Stimulated activated CD4-positive, alpha-beta T cell treated with anti-CD3 and anti-CD28 coated beads, Interleukin-15, amount 100 ng/mL, for 1 hour (primary cell): ENCODE results near the gene SLCO3A1.

Experiments used
- DNase-seq, 2 donors: peaks; one replicate each; pipeline ENCODE4 v3.0.0-alpha.2; 2020; ENCODE audit warnings: low read depth in 1 of 2, low spot score in 1 of 2

The SLCO3A1 gene

DNA sequence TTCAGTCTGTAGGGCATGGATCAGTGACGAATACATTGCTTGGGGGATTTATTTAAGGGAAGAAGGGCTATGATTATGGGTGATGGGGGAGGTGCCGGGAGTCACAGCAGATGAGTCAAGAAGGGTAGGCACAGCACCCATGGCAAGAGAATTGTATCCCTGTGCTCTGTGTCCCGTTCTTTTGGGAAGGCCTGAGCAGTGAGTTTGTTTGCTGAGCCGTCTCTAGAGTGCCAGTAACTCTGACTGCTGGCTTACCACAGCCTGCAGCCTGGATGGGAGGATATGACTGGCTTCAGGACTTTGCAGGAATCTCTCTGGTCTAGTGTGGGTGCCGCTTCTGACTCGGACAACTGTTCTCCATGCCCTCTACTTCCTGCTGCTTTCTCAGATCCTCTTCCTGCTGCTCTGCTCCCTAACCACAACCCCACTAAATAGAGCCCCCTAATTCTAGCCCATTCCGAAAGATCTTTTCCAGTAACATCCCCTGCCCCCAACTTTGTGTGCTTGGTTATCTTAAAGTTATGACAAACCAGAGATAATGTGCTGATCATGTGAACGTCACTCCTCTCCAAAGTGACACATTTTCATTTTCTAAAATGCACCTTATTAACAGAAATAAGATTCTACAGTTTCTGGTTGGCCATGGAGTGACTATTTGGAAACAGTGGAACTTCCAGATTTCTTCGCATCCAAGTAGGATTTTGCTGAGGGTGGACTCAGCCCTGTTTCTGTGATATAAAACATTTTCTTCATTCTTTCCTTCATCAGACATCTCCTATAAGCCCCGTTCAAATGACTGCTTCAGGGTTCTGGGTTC, 239.0 kb downstream of the SLCO3A1 start:
- no peak for DNase-seq

- DNase-seq, result no peak
These were observed 242.2 kb downstream of the SLCO3A1 start for GRCh38 chr15:92095693-92096092.

- peak in 1 of 2 donors; percentile 9 for DNase-seq
These were observed 244.1 kb downstream of the SLCO3A1 start for GRCh38 chr15:92097474-92098178.

- DNase-seq, result no peak
These were observed 245.4 kb downstream of the SLCO3A1 start for GRCh38 chr15:92098869-92099268.

- no peak for DNase-seq
These were observed 246.8 kb downstream of the SLCO3A1 start for GRCh38 chr15:92100301-92100700.

- no peak for DNase-seq
These were observed 247.2 kb downstream of the SLCO3A1 start for GRCh38 chr15:92100751-92101150.

DNA sequence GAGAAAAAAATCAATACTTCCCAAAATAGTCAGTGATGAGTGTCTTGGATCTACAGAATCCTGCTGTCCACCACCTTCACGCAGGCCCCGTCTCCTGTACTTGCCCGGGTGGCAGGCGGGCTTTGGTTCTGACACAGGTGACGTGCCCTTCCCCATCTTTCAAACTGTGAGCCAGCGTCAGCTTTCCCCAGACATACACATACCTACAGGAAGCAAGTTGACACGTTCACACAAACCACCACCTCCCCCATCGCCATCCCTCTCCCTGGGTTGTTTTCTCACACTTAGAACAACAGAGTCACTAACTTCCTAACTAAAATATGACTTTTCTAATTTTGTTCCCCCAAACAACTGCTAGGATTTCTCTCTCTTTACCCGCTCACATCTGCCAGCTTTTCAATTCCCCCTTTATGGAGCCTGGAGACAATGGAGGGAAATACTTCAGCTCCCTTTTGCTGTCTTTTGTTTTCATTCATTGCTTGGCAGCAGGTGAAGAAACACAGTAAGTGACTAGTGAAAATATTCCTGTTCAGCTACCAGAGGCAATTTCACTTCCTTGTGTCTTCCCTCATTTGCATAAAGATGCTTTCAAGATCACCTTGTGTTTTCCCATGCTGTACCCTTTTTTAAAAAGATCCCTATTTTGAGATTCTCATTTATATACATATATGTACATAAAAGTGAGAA, 248.3 kb downstream of the SLCO3A1 start:
- no peak for DNase-seq

DNA sequence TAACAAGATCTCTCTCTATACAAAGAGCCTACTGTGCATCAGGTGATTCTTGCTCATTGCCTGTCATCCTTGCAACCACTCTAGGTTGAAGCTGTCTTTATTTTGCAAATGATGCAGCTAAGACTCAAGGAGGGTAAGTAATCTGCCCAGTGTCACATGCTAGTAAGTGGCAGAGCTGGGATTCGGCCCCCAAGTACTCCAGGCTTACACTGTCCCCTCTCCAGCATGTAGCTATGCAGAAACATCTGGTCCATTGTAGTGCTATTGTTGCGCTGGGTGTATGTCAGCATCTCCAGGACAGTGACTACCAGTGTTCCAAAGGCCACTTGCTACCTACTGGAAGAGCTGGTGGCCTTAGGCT, 248.9 kb downstream of the SLCO3A1 start:
- no peak for DNase-seq

DNA sequence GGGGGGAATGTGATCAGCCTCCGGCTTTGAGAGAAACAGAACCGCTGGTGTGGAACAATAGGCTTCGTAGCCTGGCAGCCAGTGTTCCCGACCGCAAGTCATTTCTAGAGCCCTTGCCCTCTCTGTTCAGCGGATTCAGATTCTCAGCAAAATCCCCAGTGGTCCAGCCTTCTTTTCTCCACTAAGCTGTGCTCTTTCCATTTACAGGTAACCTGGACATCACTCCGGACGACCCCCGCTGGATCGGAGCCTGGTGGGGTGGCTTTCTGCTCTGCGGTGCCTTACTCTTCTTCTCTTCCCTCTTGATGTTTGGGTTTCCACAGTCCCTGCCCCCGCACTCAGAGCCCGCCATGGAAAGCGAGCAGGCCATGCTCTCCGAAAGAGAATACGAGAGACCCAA, 250.6 kb downstream of the SLCO3A1 start:
- no peak for DNase-seq

DNA sequence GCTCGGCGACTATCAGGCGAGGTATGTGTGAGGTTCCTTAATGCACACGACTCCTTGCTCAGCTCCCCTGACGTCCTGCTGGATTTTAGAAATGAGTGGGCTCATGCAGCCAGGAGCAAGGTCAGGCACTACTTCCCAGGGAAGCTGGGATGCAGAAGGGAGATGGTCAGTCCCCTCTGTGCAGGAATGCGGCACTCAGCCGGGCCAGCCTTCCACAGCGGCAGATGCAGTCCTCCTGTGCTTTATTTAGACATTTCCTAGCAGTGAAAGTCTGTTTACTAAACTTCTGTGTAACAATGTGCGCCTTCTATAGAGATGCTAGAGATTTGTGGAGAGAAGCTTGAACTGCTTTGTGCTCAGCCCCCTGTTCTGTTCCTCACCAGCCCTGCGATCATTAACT, 252.1 kb downstream of the SLCO3A1 start:
- DNase-seq, result no peak

DNA sequence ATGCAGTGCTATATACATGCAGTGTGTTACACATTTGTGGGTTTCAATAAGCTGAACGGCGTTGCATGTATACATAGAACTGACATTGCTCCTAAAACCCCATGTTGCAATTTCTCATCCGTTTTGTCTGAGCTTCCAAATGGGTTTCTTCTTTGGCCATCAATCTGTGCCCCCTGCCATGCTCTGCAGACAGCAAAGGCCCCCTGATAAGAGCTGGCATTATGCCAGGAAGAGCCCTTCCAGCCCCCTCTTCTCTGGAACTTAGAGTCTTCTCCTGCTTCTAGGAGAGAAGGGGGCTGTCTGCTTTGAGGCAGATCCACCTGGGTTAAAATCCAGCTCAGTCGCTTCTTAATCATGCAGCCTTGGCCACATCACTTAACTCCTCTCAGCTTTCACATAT, 254.0 kb downstream of the SLCO3A1 start:
- no peak for DNase-seq

GRCh38 chr15:92109191-92109873, 255.8 kb downstream of the SLCO3A1 start:
- DNase-seq, result no peak

DNA sequence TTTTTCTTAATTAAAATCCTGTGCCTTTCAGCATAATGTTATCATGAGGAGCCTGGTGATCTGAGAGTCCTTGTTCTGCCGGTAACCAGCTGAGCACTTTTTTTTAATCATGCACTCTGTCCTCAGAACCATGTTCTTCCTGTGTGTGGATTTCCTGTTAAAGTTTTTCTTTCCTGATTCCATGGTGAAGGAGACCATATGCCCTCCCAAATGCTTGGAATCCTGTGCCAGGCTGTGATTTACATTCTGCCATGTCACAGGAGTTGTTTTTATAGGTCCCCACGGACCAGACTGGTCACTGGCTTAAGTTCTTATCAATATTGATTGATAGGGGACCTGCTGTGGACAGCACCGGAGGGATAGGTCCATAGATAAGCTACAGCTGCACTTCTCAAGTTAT, 257.8 kb downstream of the SLCO3A1 start:
- no peak for DNase-seq

DNA sequence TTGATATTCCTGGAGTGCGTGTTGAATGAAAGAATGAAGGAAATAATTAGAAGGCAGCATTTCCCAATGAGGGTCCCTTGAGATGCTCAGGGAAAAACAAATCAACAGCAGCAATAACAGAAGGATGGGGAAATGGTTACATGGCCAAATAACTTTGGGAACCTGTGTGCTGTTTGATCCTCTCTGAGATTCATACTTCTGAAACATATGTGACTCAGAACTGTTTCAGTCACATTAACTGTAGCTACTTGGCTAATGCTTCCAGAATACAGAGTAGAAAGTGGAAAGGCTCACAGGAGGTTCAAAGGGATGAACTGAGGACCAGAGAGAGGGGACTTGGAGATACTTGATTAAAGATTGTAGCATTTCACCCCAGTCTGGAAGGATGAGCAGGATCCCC, 258.2 kb downstream of the SLCO3A1 start:
- no peak for DNase-seq

- no peak for DNase-seq
These were observed 258.7 kb downstream of the SLCO3A1 start for GRCh38 chr15:92112180-92112579.

DNA sequence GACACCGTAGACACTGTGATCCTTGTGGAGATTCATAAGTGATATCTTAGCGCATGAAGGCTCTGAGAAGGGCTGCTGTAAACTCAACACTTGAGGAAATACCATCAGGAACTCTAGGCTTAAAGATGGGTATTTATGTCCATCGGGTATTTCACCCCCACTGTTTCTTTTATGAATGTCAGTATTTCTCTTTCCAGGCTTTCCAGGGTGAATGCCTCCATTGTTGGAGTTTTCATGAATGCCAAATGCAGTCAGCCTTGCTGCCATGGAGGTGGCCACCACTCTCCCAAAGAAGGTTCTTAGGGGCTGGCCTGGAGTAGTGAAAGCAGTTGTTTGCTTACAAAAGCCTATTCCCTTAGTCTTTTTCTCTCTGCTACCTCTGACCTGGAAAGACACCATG, 259.2 kb downstream of the SLCO3A1 start:
- DNase-seq, result no peak

- DNase-seq, result no peak
These were observed 260.3 kb downstream of the SLCO3A1 start for GRCh38 chr15:92113832-92114231.

DNA sequence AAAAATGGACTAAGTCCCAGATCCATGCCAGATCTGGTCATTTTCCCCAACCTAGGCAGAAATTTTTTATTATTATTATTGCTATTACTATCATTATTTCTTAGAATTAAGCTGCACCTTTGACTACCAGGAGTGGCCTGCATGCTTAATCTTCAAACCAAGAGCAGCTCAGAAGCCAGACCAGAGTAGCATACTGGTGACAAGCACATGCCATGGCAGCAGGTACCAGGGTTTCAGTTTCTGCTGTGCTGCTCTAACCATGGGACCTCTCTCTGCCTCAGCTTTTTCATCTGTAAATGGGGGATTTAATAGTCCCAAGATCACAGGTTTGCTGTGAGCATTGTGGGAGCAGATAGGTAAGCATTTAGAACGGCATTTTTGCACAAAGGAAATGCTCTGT, 262.3 kb downstream of the SLCO3A1 start:
- DNase-seq, result no peak

- DNase-seq, result no peak
These were observed 262.8 kb downstream of the SLCO3A1 start for GRCh38 chr15:92116330-92116729.

DNA sequence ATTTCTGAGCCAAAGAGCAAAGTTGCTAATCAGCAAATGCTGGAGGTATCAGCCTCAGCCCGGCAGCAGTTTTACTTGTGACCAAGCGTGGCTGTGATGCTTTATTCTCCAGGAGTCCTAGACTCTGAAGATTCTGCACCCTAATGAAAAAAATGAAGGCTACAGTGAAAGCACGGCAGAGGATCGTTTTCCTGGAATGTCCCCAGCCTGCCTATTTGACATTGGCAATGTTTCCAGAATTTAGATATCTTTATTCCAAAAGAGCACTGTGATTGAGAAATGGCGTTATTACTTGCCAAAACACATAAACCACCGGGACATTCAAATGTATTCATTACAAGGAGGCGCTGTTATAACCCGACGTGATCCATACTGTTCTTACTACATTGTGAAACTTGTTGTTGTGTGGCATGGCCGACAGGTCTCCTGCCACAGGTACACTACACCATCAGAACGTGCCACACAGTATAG, 263.8 kb downstream of the SLCO3A1 start:
- DNase-seq, result no peak

DNA sequence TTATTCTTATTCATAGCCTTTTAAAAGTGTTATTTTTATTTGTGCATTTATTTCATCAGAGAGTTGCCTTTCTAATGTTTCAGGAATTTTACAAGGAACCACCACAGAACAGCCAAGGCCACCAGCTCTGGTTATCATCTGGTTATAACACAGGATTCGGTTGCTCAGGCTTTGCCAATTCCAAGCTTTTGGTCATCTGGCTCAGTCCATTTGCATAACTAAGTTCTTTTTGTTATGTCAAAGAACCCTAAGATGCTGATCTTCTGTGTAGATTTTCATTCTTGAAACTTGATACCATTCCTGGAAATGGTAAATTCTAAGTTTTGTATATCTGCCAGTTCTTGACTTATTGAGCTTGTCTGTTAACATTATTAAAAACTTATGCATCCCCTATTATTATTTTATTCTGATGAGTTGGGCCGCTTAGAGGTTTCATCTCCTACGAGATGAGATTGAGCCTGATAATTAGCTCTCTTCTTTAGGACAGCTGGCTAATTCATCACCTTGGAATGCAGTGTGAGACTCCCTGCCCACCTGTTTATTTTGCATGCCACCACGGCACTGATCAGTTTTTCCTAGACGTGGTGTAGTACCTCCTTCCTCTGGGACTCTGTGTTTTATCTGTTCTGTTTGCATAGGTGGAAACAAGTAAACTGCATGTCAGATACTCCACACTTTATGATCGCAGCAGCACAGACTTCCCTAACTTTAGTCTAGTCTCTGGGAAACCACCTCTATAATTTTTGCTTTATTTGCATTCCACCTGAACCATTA, 264.8 kb downstream of the SLCO3A1 start:
- DNase-seq, result no peak
